Gastrocnemius medialis (tissue), 4 donors: ENCODE measurements around the gene SLC6A18.

Source experiments
- CTCF ChIP-seq, 5 experiments: fragments of 450-650 bp in 3 of 5; fragments of 200-600 bp in 2 of 5; sonication (generic) in 2 of 5; IDR thresholded peaks in 4 of 5; conservative IDR thresholded peaks in 1 of 5; 1 replicate in 4 of 5; 2 replicates in 1 of 5; pipeline ENCODE4 v1.5.1; 2016 to 2019; ENCODE audit warnings: antibody characterized with exemption in 5 of 5, mild to moderate bottlenecking in 3 of 5, moderate library complexity in 3 of 5
- POLR2A ChIP-seq, 2 donors: fragments of 450-650 bp; IDR thresholded peaks; one replicate each; pipeline ENCODE4 v1.6.1; 2017; ENCODE audit warnings: antibody characterized with exemption in 2 of 2, mild to moderate bottlenecking in 2 of 2, moderate library complexity in 2 of 2

- TF ChIP-seq CTCF (IDR thresholded peaks at IDR 0.05 in 4 of 5, conservative IDR thresholded peaks at IDR 0.05 in 1 of 5) (no peak), POLR2A (IDR thresholded peaks at IDR 0.05) (no peak)
Measured at GRCh38 chr5:1223278-1223670, 1.9 kb upstream of the SLC6A18 start.
